NCI-H2196 (cell line): Measurements from ENCODE around the gene MAST4.
"Not testable (repeated sequence)": the region's sequence is repeated elsewhere in the genome, so short reads cannot be mapped to it uniquely, and the experiment has no call there.

ENCODE experiments used
- DNase-seq: peaks from one replicate; lab custom pipeline; 2025; ENCODE audit not compliant: unreplicated experiment; lab: John Stamatoyannopoulos, UW

Gene MAST4

DNA sequence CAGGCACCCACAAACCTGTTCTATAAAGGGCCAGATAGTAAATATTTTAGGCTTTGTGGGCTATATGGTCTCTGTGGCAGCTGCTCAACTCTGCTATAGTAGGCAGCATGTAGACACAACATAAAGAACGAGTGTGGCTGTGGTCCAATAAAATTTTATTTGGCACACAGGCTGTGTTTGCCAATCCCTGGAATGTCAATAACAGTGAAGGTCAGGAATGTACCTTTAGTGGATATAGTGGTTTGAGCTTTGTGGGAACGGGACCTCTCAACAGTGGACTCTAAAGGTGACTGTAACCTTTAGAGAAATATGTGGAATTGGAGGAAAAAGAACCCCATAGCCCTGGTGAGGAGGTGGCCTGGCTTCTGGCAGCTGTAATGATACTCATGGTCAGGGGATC, 145.2 kb downstream of the MAST4 start:
- no peak for DNase-seq

- DNase-seq, result no peak
Measured at GRCh38 chr5:66742083-66742895, 146.1 kb downstream of the MAST4 start.

- no peak for DNase-seq
Measured at GRCh38 chr5:66742896-66743247, 146.7 kb downstream of the MAST4 start.

GRCh38 chr5:66743344-66743743, 147.2 kb downstream of the MAST4 start:
- DNase-seq, result no peak

GRCh38 chr5:66744040-66744439, 147.8 kb downstream of the MAST4 start:
- no peak for DNase-seq

GRCh38 chr5:66745297-66745696, 149.1 kb downstream of the MAST4 start:
- DNase-seq, result no peak

DNA sequence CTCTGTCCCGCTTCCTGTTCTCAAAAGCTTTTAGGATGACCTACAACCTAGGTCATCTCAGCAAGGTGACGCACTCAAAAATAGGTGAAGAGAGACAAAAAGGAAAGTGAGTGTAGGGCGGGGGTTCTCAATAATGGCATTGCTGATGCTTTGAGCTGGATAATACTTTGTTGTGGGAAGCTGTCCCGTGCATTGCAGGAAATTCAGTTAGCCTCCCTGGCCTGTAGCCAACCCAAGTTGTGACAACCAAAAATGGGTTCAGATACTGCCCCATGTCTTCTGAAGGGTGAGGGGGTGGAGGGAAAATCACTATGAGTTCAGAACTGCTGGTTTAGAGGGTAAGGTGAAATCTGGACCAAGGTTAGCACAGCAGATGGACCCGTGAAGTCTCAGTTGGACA, 151.4 kb downstream of the MAST4 start:
- no peak for DNase-seq

DNA sequence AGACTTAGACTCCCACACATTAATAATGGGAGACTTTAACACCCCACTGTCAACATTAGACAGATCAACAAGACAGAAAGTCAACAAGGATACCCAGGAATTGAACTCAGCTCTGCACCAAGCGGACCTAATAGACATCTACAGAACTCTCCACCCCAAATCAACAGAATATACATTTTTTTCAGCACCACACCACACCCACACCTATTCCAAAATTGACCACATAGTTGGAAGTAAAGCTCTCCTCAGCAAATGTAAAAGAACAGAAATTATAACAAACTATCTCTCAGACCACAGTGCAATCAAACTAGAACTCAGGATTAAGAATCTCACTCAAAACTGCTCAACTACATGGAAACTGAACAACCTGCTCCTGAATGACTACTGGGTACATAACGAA, 156.5 kb downstream of the MAST4 start:
- not testable (repeated sequence) for DNase-seq

DNA sequence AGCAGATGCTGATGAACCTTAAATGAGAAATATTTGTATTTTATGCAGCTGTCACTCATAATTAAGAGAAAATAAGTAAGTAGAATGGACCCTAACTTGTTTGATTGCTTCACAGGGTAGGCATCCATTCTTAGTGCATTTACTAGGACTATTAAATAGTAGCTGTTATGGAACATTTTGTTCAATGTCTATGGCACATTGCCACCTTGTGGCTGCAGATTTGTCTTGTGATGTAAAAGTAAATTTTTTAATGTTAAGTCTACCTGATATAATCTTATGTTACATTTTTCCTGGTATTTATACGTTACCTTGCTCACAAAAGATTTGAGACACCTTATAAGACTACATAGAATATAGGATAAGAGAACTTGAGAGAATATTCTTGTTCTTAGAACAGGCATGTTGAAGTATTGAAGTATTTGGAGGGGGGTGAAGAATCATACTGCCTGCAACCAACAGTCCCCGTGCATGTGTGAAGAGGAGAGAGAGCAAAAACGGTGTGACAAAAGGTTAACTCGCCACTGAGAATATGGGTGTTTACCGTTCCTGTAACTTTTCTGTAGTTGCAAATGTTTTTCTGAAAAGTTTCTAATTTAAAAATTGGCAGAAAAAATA, 161.1 kb downstream of the MAST4 start:
- no peak for DNase-seq

- no peak for DNase-seq
Measured at GRCh38 chr5:66757834-66758371, 161.7 kb downstream of the MAST4 start.

- no peak for DNase-seq
Measured at GRCh38 chr5:66769030-66769733, 173.0 kb downstream of the MAST4 start.

GRCh38 chr5:66769839-66770617, 173.8 kb downstream of the MAST4 start:
- DNase-seq, result no peak

- no peak for DNase-seq
Measured at GRCh38 chr5:66777868-66778267, 181.7 kb downstream of the MAST4 start.

DNA sequence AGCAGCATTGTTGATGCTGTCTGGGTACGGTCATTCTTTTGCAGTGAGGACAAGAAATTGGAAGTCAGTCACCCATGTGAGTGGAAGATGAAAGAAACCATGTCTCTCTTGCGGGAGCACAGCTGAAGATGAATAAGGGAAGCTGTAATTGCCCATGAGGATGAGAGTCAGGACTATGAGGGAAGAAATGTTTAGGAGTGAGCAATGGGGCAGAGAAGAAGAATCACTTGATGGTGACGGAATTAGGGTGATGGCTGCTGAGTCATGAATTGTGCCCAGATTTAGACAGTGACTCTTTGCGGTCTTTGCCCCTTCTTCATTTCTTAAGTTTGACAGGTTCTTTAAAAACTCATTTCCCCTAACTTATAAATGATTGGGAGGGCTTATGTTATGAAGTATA, 183.3 kb downstream of the MAST4 start:
- DNase-seq, result no peak

DNA sequence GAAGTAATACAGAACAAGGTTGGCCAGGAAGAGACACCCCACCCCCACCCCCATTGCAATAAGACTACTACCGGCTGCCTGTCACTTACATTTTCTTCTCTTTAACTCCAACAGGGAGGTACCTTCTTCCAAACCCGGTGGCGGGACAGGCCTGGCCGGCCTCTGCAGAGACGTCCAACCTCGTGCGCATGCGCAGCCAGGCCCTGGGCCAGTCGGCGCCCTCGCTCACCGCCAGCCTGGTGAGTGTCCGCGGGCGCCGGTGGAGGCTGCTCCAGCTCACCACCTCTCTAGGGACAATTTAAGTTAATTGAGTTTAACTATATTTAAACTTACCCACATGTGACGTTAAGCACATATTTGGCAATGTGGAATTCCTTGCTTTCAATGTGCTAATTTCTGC, 192.4 kb downstream of the MAST4 start:
- no peak for DNase-seq

- no peak for DNase-seq
Measured at GRCh38 chr5:66789434-66789833, 193.2 kb downstream of the MAST4 start.

DNA sequence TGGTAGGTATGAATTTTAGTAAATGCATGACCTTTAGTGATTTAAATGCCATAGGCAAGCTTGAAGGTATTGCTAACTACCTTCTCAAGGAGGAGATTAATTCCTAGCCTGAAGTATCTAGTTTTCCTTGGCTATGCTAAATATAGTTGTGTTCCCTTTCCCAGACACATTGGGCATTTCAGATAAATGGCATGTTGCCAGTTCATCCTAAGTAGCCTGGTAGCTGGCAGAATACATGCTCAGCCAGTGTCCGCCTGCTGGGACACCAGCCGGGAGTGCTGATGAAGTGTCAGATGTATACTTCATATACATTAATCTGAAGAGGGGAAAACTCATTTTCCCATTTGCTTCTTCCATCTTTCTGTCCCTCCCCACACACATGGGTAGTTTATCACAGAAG, 196.9 kb downstream of the MAST4 start:
- no peak for DNase-seq

GRCh38 chr5:66795682-66796081, 199.5 kb downstream of the MAST4 start:
- DNase-seq, result no peak

DNA sequence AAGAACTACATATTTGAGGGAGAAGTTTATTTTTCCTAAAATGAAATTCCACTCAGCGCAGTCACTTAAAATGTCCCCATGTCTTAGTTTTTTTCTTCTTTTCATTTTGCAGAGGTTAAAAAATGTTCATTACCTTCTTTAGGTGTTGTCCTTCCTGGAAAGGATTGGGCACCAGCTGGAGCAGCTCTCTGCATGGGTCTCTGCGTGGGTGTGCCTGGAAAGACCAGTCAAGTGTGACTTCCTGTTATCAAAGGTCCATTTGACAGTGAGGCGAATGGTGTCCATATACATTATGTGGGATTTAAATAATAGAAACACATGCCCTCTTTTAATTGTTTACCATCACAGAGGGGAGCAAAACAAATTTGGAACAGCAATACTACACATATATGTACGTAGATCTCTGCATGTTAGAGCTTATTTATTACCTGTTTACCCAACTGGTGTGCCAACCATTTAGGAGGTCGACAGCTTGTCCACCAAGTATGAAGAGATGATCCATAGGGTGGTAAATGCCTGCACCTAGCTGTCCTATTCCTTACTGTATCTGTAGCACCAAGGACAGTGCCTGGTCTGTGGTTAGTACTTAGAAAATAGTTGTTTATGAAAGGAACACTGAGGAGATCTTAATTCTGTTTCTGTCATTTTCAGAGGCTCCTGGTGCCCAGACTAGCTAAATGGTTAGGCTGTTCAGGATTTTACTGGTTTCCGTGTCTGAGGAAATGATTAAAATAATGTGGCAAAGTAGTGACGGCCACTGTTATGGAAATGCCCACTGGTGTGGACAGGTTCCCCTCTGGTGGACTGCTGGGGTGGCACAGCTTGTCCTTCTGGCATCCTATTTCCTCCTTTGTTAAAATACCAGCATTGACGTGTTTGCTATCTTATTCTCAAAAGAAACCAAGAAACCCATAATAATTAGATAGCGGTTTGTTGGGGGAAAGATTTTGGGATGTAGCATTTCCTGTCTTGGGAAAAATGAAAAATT, 200.4 kb downstream of the MAST4 start:
- DNase-seq, result no peak

- DNase-seq, result no peak
Measured at GRCh38 chr5:66802941-66803340, 206.7 kb downstream of the MAST4 start.
